HG03520 (cell line): Measurements from ENCODE around the gene MTPN.

Experiments
- ATAC-seq: cut with Tn5 transposase; IDR thresholded peaks from one replicate; pipeline ENCODE4 v1.9.1; 2021; ENCODE audit warnings: mild to moderate bottlenecking, moderate library complexity; ENCODE audit not compliant: unreplicated experiment

The MTPN gene

GRCh38 chr7:135959646-135960363 is 17.4 kb downstream of the MTPN start:
- ATAC-seq: no peak

GRCh38 chr7:135958173-135958572 is 19.0 kb downstream of the MTPN start:
- ATAC-seq: no peak

- no peak for ATAC-seq
Observed at GRCh38 chr7:135957627-135958026, 19.5 kb downstream of the MTPN start.

- no peak for ATAC-seq
Observed at GRCh38 chr7:135956393-135956792, 20.8 kb downstream of the MTPN start.

- no peak for ATAC-seq
Observed at GRCh38 chr7:135950972-135951371, 26.2 kb downstream of the MTPN start.

GRCh38 chr7:135950429-135950828 is 26.7 kb downstream of the MTPN start:
- ATAC-seq: no peak

GRCh38 chr7:135946289-135947055 is 30.7 kb downstream of the MTPN start:
- no peak for ATAC-seq

GRCh38 chr7:135944753-135945152 is 32.4 kb downstream of the MTPN start:
- ATAC-seq: no peak

- no peak for ATAC-seq
Observed at GRCh38 chr7:135943134-135943879, 33.9 kb downstream of the MTPN start.

- ATAC-seq: peak; percentile 84
Observed at GRCh38 chr7:135942614-135943013, 34.5 kb downstream of the MTPN start.

GRCh38 chr7:135940077-135941075 is 36.8 kb downstream of the MTPN start:
- ATAC-seq: no peak

GRCh38 chr7:135939261-135939812 is 37.8 kb downstream of the MTPN start:
- ATAC-seq: no peak

GRCh38 chr7:135938563-135938962 is 38.6 kb downstream of the MTPN start:
- peak; percentile 52 for ATAC-seq

- no peak for ATAC-seq
Observed at GRCh38 chr7:135938086-135938485, 39.1 kb downstream of the MTPN start.

- ATAC-seq: no peak
Observed at GRCh38 chr7:135936497-135937217, 40.5 kb downstream of the MTPN start.

- ATAC-seq: no peak
Observed at GRCh38 chr7:135934651-135935050, 42.5 kb downstream of the MTPN start.

GRCh38 chr7:135933509-135934188 is 43.5 kb downstream of the MTPN start:
- ATAC-seq: no peak

GRCh38 chr7:135932131-135932530 is 45.0 kb downstream of the MTPN start:
- ATAC-seq: no peak
